Activated CD8-positive, alpha-beta memory T cell treated with anti-CD3 and anti-CD28 coated beads, Interleukin-2, amount 50 U/mL, for 1 hour (primary cell): ENCODE measurements around the gene EEF1AKMT4.

Experiments
- DNase-seq: peaks from one replicate; pipeline ENCODE4 v3.0.0-alpha.2; 2020; ENCODE audit errors: extremely low read depth

The EEF1AKMT4 gene

DNA sequence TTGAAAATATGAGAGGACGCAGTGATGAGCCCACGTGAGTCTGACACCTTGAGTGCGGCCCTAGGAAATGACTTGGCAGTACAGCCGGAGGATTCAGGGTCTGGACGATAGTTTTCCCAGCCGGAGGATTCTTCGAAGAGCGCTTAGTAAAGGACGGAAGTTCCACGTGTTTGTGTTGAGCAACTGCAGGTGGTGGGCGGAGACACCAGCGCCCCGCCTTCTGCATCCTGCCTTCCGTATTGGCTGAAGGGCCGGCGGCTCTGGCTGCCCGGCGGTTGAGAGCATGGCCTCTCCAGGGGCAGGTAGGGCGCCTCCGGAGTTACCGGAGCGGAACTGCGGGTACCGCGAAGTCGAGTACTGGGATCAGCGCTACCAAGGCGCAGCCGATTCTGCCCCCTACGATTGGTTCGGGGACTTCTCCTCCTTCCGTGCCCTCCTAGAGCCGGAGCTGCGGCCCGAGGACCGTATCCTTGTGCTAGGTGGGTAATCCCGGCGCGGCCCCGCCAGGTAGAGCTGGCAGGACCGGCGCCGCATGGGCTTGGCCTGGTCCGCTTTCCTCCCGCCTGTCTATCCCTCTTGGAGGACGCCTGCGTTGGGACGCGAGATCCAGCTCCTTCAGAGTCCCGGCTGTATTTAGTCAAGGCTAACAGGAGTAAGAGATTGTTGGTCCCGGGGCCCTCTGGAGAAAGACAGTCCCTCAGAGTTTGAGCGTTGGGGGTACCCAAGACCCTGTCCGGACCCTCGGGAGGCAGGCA is at the start of gene EEF1AKMT4:
EEF1AKMT4 (plus strand) TSS at position 261 of the 755 bp plus-strand sequence; CDS start at position 284, 23 bp downstream.
- peak; percentile 83 for DNase-seq

DNA sequence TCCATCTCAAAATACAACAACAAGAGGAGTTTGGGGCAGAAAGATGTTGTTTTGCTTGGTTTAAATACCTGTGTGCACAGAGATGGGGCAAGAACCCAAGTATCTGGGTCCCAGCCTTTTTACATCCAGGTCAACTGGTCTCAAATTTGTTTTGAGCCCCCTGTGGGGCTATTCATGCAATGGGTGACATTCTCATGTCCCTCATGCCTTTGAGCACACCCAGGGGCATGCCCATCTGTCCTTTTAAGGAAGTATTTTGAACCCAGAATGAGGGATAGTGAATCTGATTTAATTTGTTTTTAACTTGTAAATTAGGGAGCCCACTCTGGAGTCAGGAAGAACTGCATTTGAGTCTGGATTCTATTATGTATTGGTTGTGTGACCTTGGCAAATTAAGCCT is 48.6 kb upstream of the EEF1AKMT4 start:
- no peak for DNase-seq

DNA sequence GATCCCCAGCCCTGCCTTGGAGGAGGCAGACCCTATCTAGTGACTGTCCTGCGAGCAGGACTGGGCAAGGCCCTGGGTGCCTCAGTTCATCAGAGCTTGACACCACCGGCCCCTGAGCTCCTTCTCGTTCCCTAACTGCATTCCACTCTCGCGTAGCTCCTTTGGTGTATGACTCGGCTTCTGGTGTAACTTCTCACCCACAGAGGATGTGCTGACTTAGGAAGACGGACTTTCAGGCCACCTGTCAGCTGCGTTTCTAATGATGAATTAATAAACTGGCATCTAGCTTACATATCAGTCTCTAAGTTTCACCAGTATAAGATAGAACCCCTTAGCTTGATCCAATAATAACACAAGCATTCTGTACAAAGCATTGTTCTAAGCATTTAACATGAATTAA is 45.9 kb upstream of the EEF1AKMT4 start:
- DNase-seq = no peak

DNA sequence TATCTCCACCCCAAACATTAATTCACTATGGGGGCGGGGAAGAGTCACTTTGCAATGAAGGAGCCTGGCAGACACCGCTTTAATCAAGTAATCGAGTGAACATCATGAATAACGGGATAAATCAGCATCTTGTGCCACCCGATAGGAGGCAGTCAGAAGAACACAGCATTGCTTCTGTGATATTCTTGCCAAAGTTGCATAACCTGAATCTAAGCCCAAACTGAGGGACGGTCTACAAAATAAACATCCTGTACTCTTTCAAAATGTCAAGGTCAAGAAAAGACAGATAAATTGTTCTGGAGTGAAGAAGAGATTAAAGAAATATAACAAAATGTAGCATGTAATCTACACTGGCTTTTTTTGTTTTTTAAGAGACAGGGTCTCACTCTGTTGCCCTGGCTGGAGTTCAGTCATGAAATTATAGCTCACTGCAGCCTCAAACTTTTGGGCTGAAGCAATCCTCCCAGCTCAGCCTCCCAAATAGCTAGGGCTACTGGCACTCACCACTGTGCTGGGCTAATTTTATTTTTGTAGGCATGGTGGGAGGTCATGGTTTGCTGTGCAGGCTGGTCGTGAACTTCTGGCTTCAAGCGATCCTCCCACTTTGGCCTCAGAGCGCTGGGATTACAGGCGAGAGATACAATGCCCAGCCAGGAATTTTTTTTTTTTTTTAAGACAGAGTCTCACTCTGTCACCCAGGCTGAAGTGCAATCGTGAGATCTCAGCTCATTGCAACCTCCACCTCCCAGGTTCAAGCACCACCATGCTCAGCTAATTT is 40.1 kb upstream of the EEF1AKMT4 start:
- DNase-seq = no peak

DNA sequence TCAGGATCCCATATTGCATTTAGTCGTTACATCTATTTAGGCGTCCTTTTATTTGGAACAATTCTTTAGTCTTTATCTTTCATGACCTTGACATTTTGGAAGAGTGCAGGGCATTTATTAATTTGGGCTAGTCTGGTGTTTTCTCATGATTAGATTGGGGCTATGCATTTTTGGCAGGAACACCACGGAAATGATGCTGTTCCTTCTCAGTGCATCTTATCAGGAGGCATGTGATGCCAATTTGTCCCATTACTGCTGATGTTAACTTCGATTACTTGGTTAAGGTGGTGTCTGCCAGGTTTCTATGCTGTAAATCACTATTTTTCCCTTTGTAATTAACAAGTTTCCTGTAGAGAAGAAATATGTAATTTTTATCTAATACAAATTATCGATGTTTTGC is 38.2 kb upstream of the EEF1AKMT4 start:
- no peak for DNase-seq

DNA sequence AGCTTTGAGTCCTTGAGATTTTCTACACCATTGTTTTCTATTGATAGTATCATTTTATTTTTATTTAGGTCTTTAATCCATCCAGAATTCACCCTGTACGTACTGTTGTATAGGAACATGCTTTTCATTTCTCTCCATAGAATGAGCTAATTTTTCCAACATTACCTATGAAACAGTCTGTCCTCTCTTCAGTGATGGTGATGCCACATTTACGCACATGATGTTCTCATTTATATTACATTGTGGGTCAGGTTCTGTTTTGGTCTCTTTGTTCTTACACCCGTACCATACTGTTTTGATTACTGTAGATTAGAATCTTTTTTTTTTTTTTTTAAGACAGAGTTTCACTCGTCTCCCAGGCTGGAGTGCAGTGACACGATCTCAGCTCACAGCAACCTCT is 37.8 kb upstream of the EEF1AKMT4 start:
- no peak for DNase-seq

DNA sequence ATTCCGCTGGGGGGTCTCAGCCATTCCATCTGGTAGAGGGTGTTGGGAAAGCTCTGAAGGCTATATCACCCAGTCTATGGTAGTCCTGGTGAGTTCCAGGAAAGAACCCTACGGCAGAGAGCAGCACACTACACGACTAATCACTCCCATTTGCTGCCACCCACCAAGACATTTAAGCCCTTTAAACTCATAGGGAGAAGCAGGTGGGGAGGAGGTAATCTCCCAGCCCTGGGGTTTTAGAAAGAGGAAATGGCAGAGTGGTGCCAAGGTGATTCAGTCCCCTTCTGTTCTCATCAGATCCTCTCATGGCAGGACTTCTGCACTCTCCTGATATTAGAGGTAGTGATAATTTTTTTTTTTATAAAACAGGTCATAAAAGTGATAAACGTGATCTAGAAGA is 30.7 kb upstream of the EEF1AKMT4 start:
- DNase-seq = no peak

DNA sequence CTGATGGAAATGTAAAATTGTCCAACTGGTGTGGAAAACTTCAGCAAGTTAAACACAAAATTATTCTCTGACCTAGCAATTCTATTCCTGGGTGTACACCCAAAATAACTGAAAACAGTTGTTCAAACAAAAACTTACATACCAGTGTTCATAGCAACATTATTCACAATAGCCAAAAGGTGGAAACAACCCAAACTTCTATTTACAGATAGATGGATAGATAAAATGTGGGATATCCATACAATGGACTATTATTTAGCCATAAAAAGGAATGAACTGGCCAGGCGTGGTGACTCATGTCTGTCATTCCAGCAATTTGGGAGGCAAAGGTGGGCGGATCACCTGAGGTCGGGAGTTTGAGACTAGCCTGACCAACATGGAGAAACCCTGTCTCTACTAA is 27.0 kb upstream of the EEF1AKMT4 start:
- DNase-seq = no peak

DNA sequence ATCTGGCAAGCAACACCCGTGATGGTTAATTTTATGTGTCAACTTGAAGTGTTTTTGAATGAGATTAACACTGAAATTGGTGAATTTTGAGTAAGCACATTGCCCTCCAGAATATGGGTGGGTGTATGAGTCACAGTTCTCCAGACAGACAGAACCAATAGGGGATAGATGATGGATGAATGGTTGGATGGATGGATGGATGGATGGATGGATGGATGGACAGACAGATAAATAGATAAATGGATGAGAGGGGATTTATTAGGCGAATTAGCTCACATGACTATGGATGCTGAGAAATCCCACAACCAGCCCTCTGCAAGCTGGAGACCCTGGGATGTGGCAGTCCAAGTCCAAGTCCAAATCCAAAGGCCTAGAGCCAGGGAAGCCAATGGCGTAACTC is 25.5 kb upstream of the EEF1AKMT4 start:
- DNase-seq = no peak

DNA sequence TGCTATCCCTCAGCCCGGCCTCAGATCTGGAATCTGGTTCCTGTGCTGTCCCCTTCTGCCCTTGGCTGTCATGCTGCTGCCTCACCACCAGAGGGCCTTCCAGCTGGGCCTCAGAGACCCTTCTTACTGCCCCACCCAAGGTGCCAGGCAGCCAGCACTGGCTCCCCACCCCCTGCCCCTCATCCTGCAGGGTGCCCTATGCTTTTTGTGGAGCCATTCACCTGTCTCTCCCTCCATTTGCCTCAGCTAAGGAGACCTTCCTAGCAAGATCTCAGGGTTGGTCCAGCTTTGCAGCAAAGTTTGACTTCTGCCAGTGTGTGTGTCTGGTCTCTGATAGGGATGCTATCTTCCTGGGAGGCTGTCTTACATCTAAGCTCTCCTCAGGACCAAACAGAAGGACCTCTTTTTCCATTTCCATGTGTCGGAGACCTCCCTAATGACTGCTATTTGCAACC is 22.0 kb upstream of the EEF1AKMT4 start:
- no peak for DNase-seq

DNA sequence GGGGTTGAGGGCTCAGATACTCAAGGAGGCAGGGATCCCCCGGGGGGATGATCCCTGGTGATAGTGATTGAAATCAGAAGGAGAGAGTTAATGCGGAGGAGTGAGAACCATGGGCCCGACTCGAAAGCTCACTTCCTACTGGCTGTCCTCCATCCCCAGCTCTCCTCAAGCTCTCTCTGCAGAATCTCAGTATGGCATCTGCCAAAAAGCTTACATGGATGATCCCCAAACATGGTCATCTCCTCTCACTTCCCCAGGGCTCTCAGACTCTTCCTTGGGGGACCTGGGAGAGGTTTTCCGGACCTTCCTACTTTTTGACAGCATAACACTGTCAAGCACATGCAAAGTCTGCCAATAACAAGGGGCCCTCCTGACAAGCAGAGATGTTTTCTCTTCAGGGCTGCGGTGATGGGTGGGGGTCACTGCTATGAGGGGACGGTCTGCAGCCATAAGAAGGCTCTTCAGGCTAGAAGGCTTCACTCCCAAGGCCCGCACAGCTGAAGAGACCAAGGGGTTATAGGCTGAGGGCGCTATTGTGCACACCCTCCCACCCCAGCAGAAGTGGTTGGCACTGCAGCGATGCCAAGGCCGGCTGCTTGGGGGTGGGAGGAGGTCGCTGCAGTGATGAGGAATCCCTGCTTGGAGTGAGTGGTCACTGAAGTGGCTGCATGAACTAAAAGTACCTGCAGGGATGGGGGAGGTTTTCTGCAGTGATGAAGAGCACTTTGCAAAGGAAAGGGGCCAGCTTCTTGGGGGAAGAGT is 20.9 kb upstream of the EEF1AKMT4 start:
- no peak for DNase-seq

DNA sequence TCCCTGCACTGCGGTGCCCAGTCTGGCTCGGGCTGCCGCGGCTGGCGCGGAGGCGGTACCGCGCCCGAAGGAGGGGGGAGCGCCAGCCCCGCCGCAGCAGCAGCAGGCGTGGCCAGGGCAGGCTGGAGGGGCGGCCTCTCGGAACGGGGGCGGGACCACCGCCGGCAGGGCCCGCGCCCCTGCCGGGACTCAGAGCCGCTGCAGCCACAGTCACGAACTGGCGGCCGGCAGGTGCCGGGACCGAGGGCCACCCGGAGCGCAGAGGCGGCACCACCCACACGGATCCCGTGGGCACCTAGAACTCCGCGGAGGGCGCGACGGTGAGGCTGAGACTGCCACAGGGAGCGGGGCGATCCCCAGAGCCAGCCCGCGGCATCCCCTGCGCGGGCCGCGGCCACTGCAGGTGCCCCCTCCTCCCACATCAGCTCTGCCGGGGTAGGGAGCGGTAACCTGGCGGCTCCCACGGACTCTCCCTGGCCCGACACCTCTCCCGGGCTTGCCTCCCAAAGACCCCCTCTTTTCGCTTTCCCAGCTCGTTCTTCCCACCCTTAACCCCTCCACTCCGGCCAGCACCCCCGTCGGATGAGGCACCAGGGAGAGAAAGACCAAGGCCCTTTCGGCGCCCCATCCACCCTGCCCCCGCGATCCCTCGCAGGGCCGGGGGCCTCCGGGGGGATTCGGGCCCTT is 19.9 kb upstream of the EEF1AKMT4 start, which contains the start of gene VWA5B2:
VWA5B2 (plus strand) TSS at position 192 of the 687 bp plus-strand sequence. CDS start 944 bp downstream, outside the sequence.
- no peak for DNase-seq

DNA sequence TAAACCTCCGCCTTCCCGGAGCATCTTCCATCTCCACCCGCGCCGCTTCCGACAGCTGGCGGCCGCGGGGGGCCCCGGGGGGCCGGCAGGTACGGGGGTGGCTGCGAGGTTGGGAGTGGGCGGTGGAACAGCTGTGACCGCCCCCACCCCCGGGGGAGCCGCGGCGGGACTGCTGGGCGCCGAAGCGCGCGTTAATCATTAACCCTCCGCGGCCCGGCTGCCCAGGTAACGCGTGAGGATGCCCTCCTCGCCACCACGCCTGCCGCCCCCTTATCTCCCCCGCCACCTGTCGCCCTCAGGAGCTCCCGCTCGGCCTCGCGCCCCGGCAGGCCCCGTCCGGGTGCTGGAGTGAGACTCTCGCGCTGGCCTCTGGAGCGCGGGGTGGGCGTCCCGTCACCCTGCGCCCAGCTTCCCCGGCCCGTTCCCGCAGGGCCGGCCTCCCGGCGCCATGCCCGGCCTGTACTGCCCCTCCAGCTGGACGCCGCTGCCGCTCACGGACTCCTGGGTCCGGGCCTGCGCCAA is 19.3 kb upstream of the EEF1AKMT4 start:
- no peak for DNase-seq

DNA sequence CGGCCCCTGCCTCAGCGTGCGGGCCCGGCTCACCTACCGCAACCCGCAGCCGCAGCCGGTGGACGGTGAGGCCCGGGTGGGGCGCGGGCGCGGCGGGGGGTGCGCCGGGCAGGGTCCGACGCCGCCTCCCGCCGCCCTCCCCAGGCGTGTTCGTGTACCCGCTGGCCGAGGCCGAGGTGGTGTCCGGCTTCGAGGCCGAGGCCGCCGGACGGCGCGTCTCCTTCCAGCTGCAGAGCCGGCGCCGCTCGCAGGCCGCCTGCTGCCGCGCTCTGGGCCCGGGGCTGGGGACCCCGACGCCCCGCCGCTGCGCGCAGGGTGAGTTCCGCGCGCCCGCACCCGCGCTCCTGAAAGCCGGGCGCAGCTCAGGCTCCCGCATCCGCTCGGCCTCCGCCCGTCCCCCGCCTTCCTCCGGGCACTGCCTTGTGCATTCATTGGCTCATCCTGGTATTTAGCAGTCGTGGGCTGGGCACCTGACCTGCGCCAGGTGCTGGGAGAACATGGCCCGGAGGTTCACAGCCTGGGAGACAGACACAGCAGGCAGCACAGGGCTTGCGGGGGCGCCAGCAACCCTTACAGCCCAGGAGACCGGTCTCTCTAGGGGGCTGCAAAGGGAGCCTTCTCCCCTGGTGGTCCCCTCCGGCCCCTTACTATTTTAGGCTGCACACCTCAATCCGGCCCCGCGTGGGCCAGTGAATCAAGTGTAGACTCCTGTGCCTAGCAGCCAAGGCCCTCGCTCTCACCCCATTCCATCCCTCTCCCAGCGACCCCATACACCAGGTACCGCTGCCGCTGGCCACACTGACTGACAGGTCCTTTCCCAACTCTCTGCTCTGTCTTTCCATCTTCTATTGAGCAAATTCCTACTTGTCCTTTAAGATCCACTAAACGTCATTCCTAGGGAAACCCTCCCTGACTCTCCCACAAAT is 18.6 kb upstream of the EEF1AKMT4 start:
- no peak for DNase-seq

DNA sequence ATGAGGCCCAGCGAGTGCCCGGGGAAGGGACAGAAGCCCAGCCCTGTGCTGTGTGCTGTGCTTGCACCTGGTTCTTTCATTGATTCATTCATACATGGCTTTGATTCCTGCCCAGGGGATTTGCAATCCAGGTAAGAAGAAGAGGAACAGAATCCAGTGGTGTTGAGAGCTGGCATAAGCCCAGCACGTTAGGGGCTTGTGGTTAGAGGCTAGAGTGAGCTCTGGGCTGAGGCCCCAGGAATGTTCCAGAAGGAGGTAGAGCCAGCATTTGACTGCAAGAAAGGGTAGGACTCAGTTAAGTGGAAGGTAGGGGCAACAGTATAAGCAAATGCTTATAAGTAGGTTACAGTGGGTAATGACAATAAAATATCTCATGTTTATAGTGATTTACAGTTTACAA is 17.8 kb upstream of the EEF1AKMT4 start:
- no peak for DNase-seq

DNA sequence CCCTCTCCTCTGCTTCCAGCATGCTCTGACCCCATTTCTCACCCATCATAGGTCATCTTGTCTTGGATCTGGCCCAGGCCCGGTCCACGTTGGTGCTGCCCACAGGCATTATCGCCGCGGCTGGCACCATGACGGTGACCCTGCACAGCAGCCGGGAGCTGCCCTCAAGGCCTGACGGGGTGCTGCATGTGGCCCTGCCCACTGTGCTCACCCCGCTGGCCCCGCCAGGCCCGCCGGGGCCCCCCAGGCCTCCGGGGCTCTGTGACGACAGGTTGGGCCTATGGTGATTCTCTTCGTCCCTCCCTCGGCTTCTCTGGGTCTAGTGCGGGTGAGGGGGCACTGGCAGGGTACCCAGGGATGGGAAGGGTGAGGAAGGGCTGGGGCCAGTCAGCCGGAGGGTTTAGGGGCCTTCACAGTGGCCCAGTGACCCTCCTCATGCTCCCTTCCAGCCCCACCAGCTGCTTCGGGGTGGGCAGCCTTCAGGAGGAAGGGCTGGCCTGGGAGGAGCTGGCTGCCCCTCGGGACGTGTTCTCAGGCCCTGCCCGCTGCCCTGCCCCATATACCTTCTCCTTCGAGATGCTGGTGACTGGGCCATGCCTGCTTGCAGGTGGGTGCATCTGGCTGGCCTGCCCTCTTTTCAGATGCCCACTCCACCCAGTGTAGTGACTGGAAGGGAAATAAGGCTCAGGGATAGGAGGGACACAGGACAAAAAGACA is 16.2 kb upstream of the EEF1AKMT4 start:
- DNase-seq = no peak

DNA sequence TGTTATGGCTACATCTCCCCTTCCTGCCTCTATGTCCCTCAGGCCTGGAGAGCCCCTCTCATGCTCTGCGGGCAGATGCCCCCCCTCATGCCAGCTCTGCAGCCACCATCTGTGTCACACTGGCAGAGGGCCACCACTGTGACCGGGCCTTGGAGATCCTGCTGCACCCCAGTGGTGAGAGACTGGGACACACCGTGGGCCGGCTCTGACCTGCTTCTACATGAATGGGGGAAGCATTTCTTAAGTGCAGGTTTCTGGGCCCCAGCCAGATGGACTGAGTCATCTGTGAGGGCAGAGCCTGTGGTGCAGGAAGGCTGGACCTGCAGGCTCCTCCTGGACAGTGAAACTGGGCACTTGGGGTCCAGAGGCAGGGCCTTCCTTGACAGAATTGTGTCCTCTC is 15.2 kb upstream of the EEF1AKMT4 start:
- no peak for DNase-seq

DNA sequence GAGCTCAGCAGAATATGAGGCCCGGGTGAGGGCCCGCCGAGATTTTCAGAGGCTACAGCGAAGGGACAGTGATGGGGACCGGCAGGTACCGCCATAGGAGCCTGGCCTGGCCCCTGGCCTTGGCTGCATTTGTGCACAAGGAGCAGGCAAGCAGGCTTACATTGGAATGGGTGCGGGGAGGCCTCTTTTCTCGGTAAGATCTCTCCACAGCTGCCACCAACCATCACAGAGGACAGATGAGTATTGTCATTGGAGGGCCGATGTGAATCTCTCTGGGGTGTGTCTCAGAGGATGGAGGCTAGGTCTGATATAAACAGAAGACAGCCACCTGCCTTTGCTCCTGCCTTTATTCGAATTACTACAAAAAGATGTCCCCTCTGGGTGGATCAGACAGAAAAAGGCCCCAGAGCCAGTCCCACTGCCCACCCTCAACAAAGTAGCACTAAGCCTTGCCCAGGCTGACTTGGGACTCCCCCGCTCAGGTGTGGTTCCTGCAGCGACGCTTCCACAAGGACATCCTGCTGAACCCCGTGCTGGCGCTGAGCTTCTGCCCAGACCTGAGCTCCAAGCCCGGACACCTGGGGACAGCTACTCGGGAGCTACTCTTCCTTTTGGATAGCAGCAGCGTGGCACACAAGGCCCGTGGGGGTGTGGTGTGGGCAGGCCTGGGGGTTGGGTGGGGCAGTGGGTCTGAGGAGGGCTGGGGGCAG is 14.6 kb upstream of the EEF1AKMT4 start:
- no peak for DNase-seq
